Ecto neural progenitor cell (in vitro differentiated cells): Measurements from ENCODE around the gene MYO5A.
A peak's percentile ranks its signal among the peaks of the same experiment; 100 is the strongest.
"Not testable (repeated sequence)": the region's sequence is repeated elsewhere in the genome, so short reads cannot be mapped to it uniquely, and the experiment has no call there.

ENCODE experiments used
- DNase-seq: peaks from one replicate; pipeline ENCODE4 v3.0.0-alpha.2; 2018; ENCODE audit warnings: low spot score

MYO5A gene

DNA sequence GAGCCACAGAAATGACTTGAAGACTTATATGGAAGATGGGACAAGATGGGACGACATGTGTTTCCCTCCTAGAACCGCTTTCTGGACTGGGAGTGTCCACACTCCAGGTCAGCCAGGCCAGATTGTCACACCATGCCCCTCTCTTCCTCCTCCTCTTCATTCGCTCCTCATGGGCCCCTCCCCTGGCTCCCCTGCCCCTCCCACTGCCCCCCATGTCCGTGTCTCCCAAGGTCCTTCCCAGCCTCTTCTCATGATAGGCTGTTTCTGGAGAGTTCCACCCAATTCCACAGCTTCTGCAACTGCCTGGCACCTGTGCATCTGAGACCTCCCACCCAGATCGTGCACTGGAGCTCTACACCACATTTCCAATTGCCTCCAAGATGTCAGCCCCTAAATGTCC, 239.7 kb downstream of the MYO5A start:
- no peak for DNase-seq

DNA sequence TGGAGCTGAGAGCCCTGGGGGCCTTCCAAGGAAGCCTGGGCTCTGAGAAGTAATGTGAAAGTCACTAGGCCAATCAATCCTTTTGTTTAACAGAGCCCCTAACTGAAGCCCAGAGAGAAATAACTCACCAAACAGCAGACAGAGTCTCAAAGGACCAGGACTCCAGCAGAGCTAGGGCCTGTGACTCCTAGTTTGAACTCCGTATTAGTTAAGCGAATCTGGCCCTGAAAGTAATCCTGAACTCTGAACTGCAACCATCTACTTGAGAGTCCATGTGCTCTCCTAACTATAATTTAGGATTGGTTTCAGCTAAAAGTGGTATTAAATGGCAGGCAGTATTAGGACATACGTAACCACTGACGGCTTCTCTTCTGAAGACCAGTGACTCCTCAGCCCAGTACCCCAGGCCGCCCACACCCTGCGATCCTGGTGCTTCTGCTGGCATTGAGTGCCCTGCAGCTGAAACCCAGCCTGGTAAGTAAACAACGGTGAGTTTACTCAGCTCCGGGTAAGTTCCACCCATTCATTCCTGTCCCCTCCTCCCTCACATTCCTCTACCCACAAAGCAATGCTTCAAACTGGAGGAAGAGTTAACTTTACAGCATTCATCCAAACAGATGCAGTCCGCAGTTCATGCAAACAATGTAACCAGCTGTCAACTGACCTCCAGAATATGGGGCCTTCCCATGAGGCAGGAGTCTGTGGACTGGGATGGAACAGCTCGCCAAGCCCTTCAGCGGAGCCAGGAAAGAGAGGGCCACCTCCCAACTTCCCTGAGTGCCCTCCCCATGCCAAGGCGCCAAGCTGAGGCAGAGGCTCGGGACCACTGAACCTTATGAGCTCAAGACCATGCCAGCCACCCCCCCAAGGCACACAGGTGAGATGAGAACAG, 240.4 kb downstream of the MYO5A start:
- no peak for DNase-seq

DNA sequence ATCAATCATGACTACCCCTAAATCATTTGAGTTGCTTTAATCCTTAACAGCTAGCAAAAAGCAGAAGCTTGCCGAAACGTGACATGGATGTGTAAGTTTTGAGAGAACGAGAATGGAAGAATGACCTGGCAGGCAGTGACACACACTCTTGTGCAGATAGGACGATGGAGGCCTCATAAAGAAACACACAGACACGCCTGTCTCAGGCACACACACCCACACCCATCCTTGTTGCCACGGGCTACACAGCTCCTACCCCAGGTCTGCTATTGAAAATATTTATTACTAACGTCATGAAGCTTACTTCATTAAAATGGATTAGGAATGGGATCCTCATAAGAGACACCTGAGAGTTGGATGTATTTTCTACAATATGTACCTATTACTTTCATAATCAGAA, 241.6 kb downstream of the MYO5A start:
- DNase-seq = no peak

DNA sequence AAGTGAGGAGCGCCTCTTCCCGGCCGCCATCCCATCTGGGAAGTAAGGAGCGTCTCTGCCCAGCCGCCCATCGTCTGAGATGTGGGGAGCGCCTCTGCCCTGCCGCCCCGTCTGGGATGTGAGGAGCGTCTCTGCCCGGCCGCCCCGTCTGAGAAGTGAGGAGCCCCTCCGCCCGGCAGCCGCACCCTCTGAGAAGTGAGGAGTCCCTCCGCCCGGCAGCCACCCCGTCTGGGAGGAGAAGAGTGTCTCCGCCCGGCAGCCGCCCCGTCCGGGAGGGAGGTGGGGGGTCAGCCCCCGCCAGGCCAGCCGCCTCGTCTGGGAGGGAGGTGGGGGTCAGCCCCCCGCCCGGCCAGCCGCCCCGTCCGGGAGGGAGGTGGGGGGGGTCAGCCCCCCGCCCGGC, 242.7 kb downstream of the MYO5A start:
- not testable (repeated sequence) for DNase-seq

DNA sequence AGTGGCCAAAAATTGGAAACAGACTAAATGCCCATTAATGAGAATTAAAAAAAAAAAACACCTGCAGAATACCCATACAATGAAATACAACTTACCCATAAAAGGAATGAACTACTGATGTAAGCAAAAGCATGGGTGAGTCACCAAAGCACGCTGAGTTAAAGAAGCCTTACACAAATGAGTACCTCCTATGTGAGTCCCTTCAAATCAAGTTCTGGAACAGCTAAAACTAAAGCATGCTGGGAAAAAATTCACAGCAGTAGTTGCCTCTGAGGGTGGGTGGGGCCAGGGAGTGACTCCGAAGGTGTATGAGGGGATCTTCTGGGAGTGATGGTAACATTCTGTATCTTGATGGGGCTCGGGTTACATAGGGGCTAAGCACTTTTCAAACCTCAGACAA, 244.5 kb downstream of the MYO5A start:
- no peak for DNase-seq

DNA sequence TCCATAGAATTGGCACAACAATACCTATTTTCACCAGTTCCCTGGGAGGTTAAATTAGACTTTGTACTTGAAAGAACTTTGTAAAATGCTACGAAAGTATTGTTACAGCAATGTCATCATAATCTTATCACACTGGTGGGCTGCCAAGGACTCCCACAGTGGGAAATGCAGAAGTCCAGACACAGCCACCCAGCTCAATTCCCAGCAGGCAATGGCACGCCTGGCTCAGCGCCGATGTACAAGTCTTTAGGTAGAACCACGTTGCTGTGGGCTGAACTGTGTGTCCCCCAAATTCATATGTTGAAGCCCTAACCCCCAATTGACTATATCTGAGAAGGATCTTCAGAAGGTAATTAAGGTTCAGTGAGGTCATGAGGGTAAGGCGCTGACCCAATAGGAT, 245.4 kb downstream of the MYO5A start:
- DNase-seq = no peak

DNA sequence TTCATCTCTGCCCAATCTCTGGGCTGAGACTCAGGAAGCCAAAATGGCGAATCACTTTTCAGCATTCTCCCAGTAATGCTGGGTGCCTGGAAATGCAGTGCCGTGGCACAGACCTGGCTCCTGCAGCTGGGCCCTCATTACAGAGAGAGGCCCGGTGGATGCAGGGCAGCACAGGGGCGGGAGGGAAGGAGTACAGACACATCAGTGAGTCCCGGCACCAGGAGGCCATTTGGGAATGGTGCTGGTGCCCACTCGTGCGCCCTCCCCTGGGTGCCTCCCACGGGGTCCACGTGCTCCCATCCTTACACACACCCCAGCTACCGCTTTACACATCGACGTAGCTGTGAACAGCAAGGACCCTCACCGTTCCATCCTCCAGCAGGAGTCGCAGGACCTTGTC, 246.3 kb downstream of the MYO5A start:
- no peak for DNase-seq

DNA sequence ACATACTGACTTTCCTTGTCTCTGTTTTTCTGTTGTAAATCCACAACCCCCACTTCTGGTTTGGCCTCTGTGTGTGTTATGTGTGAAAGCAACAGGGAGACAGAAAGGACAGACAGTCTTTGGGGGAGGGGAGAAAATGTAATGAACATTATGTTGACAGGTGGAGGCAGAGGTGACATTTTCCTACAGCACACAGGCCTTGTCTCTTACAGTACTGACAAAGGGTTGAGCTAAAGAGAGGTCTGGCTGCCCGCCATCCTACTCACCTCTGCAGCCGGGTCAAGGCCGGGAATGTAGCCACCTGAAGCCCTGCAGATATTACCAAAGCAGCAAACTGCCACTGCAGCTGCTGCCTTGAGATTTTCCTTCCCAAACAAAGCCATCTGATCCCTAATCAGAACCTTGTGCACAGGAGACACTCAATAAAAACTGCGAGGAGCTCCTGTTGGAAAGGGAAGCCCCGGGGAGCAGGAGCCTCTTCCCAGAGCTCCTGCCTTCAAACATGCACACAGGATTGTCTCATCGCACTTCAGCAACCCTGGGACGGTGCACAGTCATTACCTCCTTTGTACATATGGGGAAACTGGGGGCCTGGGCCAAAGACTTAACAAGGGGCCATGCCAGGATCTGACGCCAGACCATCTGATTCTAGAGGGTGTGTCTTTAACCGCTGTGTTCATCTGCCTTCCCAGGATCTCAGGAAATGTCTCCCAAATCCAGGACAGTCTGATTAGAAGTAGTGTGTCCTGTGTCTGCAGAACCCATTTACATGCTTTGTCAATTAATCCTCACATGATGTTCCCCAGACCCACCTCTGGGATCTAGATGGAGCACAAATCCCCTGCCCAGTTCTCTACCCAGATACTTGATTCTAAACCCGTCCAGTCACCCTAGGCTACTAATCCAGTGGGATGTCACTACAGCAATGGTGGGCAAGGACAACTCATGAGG, 247.3 kb downstream of the MYO5A start:
- DNase-seq = no peak

DNA sequence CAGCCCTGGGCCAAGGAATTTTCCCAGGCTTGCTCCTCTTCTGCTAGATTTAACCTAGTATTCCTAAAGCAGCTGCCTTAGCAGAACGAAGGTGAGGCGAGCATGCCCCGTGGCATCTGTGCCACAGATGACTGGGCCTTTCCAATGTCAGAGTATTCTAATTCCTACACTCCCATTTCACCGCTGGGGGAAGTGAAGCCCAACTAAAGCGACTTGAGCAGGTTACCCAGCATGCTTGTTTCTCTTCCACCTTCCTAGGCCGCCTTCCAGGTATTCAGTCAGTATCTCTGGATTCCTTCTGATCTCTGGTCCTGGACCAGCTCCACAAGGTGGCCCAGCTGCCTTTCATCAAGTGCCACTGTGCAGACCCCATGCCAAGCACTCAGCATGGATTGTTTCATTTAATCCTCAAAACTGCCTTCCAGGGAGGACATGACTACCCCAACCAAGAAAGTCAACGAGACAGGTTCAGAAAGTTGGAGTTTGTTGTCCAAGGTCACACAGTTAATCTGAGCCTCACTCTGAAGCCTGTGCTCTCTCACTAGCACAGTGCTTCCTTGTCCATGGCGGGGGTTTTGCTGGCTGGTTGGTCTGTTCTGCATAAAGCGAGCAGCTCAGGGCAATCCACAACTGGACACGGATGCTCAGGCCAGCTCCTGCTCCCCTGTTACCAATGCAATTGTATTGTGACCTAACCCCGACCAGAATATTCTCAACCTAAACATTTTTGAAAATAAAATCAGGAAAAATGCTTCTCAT, 248.2 kb downstream of the MYO5A start:
- DNase-seq = no peak

DNA sequence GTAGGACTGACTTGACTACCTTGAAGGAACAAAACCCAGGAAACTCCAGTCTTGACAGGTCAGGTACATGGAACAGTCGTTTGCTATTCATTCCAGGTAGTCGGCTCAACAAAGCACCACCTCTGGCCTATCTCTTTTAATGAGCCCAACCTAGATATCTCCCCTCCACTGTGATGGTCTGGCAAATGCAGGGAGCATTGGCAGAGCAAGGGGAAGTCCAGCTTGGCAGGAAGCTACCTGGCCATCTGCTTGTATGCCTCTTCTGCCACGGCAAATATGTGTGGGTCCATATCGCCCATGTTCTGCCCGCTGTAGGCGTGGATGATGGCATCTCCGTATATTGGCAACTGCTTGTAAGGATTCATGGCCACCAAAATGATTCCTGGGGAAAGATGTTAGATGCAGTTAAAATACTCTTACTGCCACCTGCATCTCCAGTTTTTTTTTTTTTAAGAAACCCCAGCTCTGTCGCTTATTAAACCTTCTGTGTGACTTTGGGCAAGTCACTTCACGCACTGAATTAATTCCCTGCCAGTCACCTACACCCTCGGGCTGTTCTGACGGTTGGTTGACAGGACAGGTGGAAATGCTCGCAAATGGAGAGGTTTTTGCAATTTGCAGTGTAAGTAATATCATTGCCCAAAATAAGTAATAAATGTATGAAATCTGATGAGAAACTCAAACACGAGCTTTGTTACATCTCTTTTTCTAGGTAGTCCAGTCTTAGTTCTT, 249.9 kb downstream of the MYO5A start:
- no peak for DNase-seq

DNA sequence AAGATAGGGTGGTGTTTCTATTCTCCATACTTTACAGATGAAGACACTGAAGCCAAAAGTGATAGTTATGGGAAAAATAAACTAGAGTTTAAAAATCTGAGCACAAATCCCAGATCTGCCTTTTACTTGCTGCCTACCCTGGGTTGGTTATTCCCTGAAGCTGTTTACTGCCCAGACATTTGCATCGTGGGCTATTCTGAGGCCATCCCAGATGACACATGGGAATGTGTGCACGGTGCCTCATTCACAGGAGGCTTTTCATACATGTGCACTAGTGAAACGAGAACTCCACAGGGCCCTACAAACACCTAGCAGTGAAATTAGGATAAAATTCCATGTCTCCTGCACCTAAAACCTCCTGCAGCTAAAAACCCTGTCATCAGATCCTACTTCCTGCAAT, 250.5 kb downstream of the MYO5A start:
- no peak for DNase-seq

DNA sequence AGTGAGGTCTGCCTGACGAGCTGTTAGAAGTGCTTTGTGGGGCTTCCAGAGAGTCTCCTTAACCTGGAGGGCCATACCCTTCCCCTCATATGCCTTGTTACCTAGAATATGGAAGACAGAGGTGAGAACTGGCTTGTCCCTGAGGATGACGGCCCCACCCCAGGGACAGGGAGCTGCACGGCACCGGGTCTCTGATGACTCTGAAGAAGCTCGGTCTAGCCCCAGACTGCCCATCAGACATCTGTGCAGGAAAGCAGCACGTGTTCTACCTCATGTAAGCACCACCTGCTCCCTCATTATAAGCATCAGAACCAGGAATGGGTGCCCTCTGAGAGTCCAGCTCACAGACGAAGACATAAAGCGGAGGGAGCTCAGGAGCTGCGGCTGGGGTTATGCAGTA, 251.1 kb downstream of the MYO5A start:
- DNase-seq = no peak

DNA sequence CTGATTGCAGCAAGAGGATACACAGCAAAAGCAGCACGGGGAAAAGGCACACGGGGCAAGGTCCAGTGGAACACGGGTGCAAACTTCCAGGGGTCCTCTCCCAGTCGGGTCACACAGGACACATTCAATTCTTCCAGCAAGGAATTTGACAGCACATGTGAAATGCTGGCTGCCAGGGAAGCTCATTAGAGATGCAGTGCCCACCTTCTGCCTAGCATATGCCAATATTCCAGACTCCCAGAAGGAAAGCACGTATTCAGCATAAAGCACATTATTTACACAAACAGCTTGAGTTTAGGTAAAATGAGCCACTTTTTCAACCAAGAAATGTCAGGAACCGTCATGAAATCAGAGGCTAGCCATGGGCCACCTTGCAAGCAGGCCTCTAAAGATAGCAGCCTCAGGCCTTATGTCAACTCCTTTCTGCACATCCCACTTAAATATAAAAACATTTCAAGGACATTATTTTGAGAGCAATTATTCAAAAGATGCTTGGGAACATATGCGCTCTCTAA, 252.4 kb downstream of the MYO5A start:
- no peak for DNase-seq

DNA sequence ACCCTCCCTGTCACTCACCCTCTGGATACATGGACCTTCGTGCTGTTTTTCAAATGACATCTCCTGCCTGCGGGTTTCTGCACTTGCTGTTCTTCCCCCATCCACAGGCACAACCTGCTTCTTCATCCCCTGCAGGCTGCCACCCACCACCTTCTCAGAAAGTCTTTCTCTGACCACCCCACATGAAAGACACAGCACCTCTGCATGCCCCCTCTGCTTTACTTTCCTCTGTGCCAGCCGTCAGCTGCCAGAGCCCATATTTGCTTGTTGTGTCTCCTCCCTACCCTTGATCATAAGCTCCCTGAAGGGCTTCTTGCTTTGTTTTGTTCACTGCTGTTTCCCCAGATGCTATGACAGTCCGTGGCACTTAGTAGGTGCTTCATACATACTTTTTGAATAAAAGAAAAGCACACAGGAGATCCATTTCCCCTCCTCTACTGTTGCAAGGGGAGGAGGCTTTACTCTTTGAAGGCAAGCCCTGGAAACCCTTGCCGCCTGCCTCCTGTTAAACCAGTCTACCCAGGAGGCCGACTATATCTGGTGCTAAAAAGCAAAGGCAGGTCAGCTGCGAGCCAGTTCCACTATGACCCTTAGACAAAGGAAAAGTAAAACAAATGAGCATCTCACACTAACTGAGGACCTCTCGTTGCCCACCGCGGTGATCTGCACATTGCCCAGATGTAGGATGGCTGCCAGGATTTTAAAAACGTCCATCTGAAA, 265.0 kb downstream of the MYO5A start:
- DNase-seq = no peak

DNA sequence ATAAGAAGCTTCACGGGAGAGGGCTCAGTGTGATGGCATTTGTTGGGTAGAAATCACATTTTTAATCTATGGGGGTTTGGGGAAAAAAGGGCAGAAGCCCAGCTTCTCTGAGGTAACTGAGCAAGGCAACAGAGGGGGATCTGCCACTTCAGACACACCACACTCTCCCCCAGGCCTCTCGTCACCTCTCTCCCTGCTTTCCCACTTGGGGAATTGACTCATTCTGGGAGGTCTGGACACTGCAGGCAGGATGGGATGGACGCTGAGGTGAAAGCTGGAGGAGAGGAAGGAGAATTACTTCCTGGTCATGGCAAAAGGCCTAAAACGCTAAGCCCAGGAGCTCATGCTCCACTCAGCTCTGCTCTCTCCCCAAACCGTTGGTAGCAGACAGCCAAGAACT, 266.3 kb downstream of the MYO5A start:
- no peak for DNase-seq

DNA sequence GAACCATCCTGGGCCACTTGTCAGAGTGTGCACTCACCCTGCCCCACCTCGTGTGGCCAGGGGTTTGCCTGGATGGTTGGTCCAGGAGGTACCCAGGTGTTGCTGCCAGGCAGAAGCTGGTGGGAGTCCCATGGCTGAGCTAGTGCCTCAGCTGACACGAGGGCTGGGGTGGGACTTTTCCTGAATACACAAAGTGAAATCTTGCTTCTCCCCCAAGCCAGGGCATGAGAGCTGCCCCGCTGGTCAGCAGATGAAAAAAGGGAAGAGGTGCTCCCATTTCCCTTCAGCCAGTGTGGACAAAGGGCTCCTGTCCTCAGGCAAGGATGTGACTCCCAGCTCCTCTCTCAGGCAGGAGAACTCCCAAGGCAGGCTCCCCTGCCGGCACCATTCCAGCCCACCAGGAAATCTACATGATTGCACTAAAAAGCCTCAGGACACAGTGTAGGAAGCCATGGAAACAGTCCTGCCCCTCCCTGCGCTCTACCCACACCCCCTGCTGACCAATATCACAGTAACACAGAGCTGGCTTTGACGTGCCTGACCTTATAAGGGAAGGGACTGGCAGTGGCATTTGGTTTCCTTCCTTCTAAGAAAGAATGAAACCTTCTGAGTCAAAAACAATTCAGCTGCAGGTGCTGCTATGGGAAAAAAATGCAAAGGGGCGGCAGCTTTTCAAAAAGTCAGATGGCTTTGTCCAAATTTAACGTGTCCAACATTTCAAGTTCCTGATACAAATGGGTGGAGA, 267.0 kb downstream of the MYO5A start:
- DNase-seq = peak; percentile 83

DNA sequence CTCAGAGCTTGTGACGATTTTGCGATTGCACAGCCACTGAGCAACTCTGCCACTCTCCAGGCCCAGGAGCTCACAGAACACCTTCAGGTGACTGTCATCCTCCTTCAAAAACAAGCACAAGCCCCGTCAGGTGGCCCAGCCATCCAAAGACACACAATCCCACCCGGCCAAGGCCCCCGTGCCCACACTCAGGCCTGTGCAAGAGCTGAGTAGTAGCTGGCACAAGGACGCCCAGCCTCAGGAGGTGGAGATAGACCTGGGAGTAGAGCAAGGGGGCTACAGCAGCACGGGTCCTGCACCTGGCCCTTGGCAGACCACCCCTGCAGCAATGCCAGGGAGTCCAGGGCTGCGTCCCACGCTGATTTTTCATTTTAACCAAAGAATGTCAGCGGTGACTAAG, 267.7 kb downstream of the MYO5A start:
- no peak for DNase-seq

DNA sequence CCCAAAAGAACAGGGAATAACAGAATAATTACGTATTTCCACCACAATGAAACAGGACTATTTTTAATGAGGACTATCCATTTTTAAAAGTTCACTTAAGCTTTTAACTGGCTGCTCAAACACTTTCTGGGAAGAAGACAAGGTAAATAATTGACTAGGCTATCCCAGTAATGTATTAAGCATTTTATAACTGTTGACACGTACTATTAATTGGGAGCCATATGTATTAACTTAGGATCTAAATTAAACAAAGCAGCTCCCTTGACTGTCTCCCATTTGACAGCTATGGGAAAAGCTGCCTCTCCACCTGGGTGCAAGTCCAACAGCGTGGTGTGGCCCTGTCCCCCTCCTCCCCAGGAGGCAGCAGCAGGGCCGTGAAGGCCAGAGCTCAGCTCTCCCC, 269.2 kb downstream of the MYO5A start:
- DNase-seq = no peak

DNA sequence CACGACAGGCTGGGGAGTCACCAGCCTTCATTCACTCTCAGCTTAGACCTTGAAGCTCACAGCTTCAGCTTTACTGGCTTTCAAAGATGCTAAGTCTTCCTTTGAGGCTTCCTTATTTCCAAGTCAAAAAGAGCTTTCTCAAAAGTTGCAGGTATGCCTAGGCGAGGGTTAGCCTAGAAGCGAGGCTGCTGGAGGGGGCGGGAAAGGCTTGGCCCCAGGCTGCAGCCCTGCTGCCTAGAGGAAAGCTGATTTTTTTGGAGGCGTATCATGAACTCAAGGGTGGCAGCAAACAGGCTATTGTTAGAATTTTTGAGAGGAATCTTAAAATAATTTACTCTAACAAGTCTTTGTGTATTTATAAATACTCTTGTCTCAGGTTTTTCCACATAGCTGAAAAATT, 270.2 kb downstream of the MYO5A start:
- no peak for DNase-seq

DNA sequence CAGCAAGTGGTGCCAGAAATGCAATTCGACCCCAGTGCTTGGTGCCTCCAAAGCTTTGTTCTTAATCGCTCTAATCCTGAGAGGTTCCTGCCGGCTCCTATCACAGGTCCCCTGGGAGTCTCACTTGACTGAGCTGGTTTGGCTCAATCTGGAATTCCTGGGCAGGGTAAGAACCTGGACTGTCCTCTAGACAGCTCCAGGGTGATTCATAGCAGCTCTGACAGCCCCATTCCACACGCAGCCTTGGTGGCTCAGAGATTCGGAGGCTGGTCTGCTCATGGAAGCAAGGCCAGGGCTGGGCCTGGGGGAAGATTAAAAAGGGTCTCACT, 271.0 kb downstream of the MYO5A start:
- DNase-seq = peak; percentile 68
